Gastroesophageal sphincter (tissue), 4 donors: Measurements from ENCODE around the gene CTSS. TPM values are rescaled to one million over a fixed set of nuclear protein-coding genes. Genes with fewer than 3 reads are reported as not detected.

Experiments
- ATAC-seq: fragments of 150-250 bp; one replicate; pipeline ENCODE4 v1.9.1; 2016; ENCODE audit warnings: mild to moderate bottlenecking, moderate library complexity
- H3K27ac ChIP-seq, 4 donors: fragments of 200-600 bp; sonication (generic) in 3 of 4; 1 replicate in 3 of 4; 2 replicates in 1 of 4; pipeline ENCODE4 v1.5.1; 2016 to 2019
- H3K27me3 ChIP-seq: fragments of 200-600 bp; sonication (generic); one replicate; pipeline ENCODE4 v1.5.1; 2019
- H3K36me3 ChIP-seq, 2 donors: fragments of 200-600 bp; sonication (generic); one replicate each; pipeline ENCODE4 v1.5.1; 2019; ENCODE audit warnings: control low read depth in 1 of 2
- H3K4me1 ChIP-seq, 3 donors: fragments of 200-600 bp; sonication (generic); 1 replicate in 2 of 3; 2 replicates in 1 of 3; pipeline ENCODE4 v1.5.1; 2016 to 2019; ENCODE audit warnings: control low read depth in 2 of 3
- H3K4me3 ChIP-seq, 2 donors: fragments of 200-600 bp; sonication (generic); one replicate each; pipeline ENCODE4 v1.5.1; 2019; ENCODE audit warnings: mild to moderate bottlenecking in 1 of 2, moderate library complexity in 1 of 2
- H3K9me3 ChIP-seq, 3 donors: fragments of 200-600 bp; sonication (generic); one replicate each; pipeline ENCODE4 v1.5.1; 2017 to 2019; ENCODE audit warnings: control low read depth in 2 of 3
- EP300 ChIP-seq: sonication (generic); formaldehyde crosslinking; IDR thresholded peaks from one replicate; pipeline ENCODE4 v1.6.1; 2017; ENCODE audit warnings: antibody characterized with exemption, mild to moderate bottlenecking
- POLR2A ChIP-seq, 2 donors: fragments of 450-650 bp; IDR thresholded peaks; one replicate each; pipeline ENCODE4 v1.6.1; 2017; ENCODE audit warnings: antibody characterized with exemption in 2 of 2, mild to moderate bottlenecking in 2 of 2, moderate library complexity in 1 of 2
- POLR2AphosphoS5 ChIP-seq: sonication (generic); formaldehyde crosslinking; IDR thresholded peaks from one replicate; pipeline ENCODE4 v1.6.1; 2017; ENCODE audit warnings: antibody characterized with exemption
- WGBS, 2 donors: methylation state at CpG; one replicate each; pipeline ENCODE4 v1.1.5; 2018; ENCODE audit warnings: low coverage in 1 of 2; 5-methylcytosine and 5-hydroxymethylcytosine counted together
- total RNA-seq, 4 donors: library from RNA; depleted of rRNA; stranded (reverse); fragments of >200 nt; gene quantifications; one replicate each; pipeline ENCODE4 v1.1.0, GENCODE V29; 2016
- TF ChIP-seq, protein P1 (sequence below), 4 experiments: fragments of 200-600 bp in 2 of 4; fragments of 450-650 bp in 2 of 4; sonication (generic) in 1 of 4; IDR thresholded peaks; one replicate each; pipeline ENCODE4 v1.5.1; 2017 to 2019; ENCODE audit warnings: antibody characterized with exemption in 4 of 4, mild to moderate bottlenecking in 2 of 4, moderate library complexity in 2 of 4

Gene CTSS
- total RNA-seq: 10 to 100 TPM in 3 of 4 donors, 1 to 10 TPM in 1; 9.3 to 80.3 (median 50.4) TPM

DNA sequence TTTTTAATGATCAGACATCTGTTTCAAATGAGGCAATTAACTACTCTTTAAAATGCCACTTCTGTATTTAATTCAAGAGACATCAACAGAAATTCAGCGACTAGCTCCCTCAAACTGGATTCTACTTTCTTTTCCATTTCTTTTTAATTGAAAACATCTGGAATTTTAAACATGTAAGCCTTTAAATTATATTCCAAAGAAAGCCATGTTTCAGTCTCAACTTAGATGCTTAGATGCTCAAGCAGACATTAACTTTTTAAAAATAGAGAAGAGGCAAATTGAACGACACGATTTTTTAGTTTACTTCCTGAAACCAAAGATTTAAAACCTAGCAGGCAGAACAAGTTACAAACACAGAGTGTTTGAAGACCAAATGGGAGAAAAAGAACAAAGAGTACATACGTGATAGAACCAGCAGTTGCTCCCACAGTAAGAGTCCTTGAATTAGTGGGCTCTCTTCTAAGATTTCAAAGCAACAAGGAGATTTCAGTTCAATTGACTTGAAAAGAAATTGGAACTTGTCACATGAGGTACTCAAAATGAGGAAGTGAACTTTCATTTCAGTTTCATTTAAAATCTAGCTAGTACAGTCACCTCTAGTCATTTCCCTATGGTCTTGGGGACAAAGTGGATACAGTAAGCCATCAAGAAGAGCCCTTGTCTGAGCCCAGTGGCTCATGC is at the start of gene CTSS:
Gene CTSS, minus strand, starts transcription at position 483 of the 681 bp plus-strand sequence. CDS start 1,015 bp downstream, outside the sequence.
- Histone ChIP-seq H3K27me3 (no peaks in the 10 kb centered on the region), H3K4me1 (no peaks in the 10 kb centered on the region), H3K9me3 (no peaks in the 10 kb centered on the region), H3K4me3 (peak within 1 kb of the TSS; percentile 22 to 26), H3K27ac (peak within 1 kb of the TSS in 3 of 4 donors; percentile 6 to 55 (median 12)), H3K36me3 (no peaks in the 10 kb centered on the region)
- no peak for ATAC-seq
- TF ChIP-seq, protein P1, sequence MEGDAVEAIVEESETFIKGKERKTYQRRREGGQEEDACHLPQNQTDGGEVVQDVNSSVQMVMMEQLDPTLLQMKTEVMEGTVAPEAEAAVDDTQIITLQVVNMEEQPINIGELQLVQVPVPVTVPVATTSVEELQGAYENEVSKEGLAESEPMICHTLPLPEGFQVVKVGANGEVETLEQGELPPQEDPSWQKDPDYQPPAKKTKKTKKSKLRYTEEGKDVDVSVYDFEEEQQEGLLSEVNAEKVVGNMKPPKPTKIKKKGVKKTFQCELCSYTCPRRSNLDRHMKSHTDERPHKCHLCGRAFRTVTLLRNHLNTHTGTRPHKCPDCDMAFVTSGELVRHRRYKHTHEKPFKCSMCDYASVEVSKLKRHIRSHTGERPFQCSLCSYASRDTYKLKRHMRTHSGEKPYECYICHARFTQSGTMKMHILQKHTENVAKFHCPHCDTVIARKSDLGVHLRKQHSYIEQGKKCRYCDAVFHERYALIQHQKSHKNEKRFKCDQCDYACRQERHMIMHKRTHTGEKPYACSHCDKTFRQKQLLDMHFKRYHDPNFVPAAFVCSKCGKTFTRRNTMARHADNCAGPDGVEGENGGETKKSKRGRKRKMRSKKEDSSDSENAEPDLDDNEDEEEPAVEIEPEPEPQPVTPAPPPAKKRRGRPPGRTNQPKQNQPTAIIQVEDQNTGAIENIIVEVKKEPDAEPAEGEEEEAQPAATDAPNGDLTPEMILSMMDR (IDR thresholded peaks at IDR 0.05): no peak
- TF ChIP-seq EP300: no peak
- TF ChIP-seq POLR2A (IDR thresholded peaks at IDR 0.05): no peak
- no peak for TF ChIP-seq POLR2AphosphoS5
- 9 to 42% methylated on average over 4 of the region's 4 CpGs for WGBS, 2 donors

DNA sequence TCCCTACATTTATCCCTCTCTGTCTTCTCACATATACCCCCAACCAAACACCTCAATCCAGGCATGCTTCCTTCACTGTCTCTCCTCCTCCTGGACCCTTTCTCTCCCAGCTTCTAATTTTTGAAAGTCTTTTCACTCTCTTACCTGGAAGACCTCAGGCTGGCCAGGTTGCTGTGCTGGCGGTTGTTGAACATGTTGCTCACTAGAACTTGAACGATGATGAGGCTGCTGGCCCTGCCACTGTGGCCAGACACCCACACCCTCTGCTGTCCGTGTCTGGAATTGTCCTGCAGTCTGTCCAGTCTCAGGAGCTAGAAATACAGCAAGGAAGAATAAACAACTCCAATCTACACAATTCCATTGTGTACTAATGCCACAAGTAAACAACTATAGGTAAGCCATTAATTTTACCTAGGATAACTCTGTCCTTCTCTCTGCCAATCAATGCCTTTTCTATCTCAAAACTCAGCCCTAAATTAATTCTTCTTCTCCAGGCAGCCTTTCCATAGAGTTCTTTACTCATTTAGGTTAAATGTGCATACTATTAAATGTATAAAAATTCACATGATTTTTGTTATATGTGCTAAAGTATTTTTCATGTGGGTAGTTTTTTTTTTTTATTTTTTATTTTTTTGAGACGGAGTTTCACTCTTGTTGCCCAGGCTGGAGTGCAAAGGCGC is 47.6 kb upstream of the CTSS start:
- Histone ChIP-seq H3K4me3 (no peak overlapping the region), H3K27me3 (no peaks in the 10 kb centered on the region), H3K27ac (no peak overlapping the region), H3K4me1 (peaks cover 0 to 17% (median 4%) of the 10 kb centered on the region in 3 donors), H3K9me3 (no peaks in the 10 kb centered on the region), H3K36me3 (peaks cover 13 to 80% of the 10 kb centered on the region in 2 donors)
- ATAC-seq: no peak
- WGBS, 2 donors: 44% methylated on average over 4 of the region's 5 CpGs; no CpG with 5 or more reads in 1 of the 2 donors
- no peak for TF ChIP-seq EP300
- TF ChIP-seq, protein P1 (IDR thresholded peaks at IDR 0.05): peak; percentile 33 to 68 (median 60)

DNA sequence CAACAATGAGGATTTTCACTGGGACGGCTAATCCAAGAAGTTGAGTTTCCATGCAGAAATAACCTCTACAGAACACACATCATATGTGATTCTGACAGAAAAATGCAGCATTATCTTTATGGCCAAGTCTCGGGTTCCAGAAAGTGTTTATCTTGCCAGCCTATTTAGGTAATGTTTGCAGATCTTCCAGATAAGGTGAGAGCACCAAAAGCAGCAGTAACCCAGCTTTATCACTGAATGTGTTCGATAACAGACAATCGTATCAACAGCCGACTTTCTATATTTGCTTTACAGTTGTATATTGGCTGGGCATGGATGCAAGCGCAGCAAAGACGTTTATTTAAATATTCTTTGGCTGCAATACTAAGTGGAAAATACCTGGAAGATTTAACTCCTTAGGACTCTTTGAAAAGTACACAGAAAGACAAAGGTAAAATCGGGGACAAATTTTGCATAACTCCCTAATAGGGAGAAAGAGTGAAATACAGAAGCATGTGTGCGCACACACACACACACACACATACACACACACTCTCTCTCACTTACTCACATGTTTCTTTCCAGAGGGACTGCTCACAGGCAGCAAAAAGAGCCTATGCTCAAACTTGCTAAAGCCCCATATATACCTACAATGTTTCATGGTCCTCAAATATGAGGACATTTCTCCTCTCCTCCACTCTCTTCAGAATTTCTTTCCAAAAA is 45.5 kb upstream of the CTSS start:
- 47 to 48% methylated on average over 9 of the region's 9 CpGs for WGBS, 2 donors
- ATAC-seq: no peak
- H3K4me3 ChIP-seq: no peak overlapping the region
- H3K4me1 ChIP-seq: peaks cover 0 to 28% (median 4%) of the 10 kb centered on the region in 3 donors
- H3K9me3 ChIP-seq: no peaks in the 10 kb centered on the region
- H3K27me3 ChIP-seq: no peaks in the 10 kb centered on the region
- no peak for TF ChIP-seq POLR2AphosphoS5
- TF ChIP-seq POLR2A (IDR thresholded peaks at IDR 0.05): no peak
- TF ChIP-seq, protein P1 (IDR thresholded peaks at IDR 0.05): no peak
- no peak for TF ChIP-seq EP300
- peaks cover 8 to 60% of the 10 kb centered on the region in 2 donors for H3K36me3 ChIP-seq
- H3K27ac ChIP-seq: no peak overlapping the region

DNA sequence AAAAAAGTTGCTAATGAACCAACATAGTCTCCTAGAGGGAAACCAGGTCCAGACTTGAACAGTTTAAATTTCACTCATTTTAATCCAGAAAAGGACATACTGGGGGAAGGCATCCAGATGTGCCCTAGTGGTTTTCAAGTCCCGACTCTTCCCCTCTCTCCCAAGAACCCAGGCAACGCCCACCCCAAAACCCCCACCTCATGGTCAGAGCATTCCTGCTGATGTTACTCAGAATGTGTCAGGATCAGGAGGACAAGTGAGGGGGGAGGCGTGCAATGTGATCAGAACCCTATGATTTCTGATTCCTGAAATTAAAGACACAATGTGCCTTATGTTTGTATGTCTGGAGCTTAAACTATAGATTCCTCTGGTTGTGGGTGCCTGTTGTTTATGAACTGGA is 44.1 kb upstream of the CTSS start:
- no peak overlapping the region for H3K4me3 ChIP-seq
- WGBS, 2 donors: 58% methylated on average over 3 of the region's 3 CpGs; no CpG with 5 or more reads in 1 of the 2 donors
- no peak overlapping the region for H3K27ac ChIP-seq
- peaks cover 8 to 45% of the 10 kb centered on the region in 2 donors for H3K36me3 ChIP-seq
- no peaks in the 10 kb centered on the region for H3K9me3 ChIP-seq
- peaks cover 0 to 28% (median 4%) of the 10 kb centered on the region in 3 donors for H3K4me1 ChIP-seq
- H3K27me3 ChIP-seq: no peaks in the 10 kb centered on the region
- ATAC-seq: no peak
- TF ChIP-seq POLR2AphosphoS5 (no peak), POLR2A (IDR thresholded peaks at IDR 0.05) (no peak), EP300 (no peak)
- TF ChIP-seq, protein P1 (IDR thresholded peaks at IDR 0.05): no peak
